HG03521 (cell line): ENCODE measurements around the gene LTB4R2.
"Not testable (repeated sequence)": the region's sequence is repeated elsewhere in the genome, so short reads cannot be mapped to it uniquely, and the experiment has no call there.

ENCODE experiments used
- ATAC-seq: cut with Tn5 transposase; IDR thresholded peaks from one replicate; pipeline ENCODE4 v1.9.1; 2021; ENCODE audit warnings: mild to moderate bottlenecking, moderate library complexity; ENCODE audit not compliant: unreplicated experiment

Gene LTB4R2

DNA sequence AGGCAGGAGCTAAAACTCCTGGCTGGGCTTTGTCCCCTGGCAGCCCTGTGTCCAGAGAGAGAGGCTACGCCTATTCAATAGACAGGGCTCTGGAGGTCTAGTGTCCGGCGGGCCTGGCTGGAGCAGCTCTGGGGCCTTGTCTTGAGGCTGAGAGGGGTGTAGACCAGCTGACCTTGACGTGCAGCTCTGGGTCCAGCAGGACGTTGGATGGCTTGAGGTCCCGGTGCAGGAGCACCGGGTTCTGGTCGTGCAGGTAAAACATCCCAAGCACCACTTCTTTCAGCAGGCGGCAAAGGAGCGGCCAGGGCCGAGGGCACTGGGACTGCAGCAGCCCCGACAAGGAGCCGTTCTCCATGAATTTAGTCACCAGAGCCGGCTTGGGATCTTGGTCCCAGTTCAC is 28.9 kb downstream of the LTB4R2 start:
- no peak for ATAC-seq

GRCh38 chr14:24339284-24340151 is 29.6 kb downstream of the LTB4R2 start, which contains the start of gene RIPK3:
TSS of gene RIPK3 (minus strand) at chr14:24339991. CDS start at chr14:24339826, 165 bp downstream.
- ATAC-seq: peak; percentile 75

GRCh38 chr14:24340606-24341005 is 30.7 kb downstream of the LTB4R2 start:
- ATAC-seq: no peak

- no peak for ATAC-seq
Measured at GRCh38 chr14:24342889-24343288, 32.9 kb downstream of the LTB4R2 start.

- no peak for ATAC-seq
Measured at GRCh38 chr14:24343795-24344660, 34.1 kb downstream of the LTB4R2 start.

- ATAC-seq: no peak
Measured at GRCh38 chr14:24347134-24347533, 37.2 kb downstream of the LTB4R2 start.

- ATAC-seq: no peak
Measured at GRCh38 chr14:24348186-24348585, 38.2 kb downstream of the LTB4R2 start.

DNA sequence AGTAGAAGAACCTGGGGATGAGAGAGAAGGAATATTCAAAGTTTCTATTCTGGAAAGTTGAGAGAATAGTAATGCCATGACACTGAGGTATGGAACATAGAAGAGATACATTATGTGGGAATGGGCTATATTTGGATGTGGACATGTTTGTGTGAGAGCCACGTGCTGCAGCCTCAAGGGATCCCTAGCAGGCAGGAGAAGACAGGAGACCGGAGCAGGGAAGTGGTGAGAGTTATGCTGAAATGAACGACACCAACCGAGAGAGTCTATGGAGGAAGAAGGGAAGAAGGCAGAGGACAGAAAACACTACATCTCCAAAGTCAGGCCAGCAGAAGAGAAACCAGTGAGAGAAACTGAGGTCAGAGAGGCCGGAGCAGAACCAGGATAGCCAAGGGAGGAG is 39.8 kb downstream of the LTB4R2 start:
- no peak for ATAC-seq

DNA sequence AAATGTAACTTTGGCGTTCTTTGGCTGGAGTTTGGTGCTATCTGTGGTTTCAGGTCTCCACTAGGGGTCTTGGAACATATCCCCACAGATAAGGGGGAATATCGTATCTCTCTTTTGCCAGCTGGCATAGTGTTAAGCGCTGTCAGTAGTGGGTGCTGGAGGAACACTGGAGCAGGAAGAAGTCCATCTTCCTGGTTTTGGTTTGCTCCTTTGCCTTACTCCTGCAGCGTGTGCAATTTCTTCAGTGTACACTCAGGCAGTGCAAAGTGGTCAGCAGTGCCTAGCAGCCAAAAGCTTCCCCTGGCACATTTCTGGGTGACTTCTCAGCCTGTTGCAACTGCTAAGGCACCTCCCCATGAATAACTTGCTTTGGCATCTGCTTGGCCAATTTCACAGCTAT is 41.6 kb downstream of the LTB4R2 start:
- no peak for ATAC-seq

- no peak for ATAC-seq
Measured at GRCh38 chr14:24353559-24354481, 43.9 kb downstream of the LTB4R2 start.

DNA sequence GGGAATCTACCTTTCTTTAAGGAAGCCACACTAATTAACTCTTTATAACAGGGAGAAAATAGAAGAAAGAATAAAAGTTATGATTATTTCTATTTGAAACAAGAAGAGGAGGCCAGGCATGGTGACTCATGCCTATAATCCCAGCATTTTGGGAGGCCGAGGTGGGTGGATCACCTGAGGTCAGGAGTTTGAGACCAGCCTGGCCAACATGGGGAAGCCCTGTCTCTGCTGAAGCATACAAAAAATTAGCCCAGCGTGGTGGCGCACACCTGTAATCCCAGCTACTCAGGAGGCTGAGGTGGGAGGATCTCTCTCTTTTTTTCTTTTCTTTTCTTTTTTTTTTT is 44.5 kb downstream of the LTB4R2 start:
- ATAC-seq: not testable (repeated sequence)

DNA sequence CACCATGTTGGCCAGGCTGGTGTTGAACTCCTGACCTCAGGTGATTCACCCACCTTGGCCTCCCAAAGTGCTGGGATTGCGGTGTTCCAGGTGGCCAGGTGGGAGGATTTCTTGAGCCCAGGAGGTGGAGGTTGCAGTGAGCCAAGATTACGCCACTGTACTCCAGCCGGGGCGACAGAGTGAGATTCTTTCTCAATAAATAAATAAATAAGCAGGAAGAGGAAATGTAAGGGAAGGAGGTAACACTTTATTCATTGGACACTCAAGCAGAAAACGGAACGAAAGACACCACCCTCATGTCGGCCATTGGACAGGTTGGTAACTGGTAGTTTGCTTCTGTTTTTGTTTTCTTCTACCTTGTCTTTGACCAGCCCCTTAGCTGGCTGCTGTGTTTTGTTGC is 45.1 kb downstream of the LTB4R2 start:
- no peak for ATAC-seq

GRCh38 chr14:24356208-24356607 is 46.3 kb downstream of the LTB4R2 start:
- no peak for ATAC-seq

DNA sequence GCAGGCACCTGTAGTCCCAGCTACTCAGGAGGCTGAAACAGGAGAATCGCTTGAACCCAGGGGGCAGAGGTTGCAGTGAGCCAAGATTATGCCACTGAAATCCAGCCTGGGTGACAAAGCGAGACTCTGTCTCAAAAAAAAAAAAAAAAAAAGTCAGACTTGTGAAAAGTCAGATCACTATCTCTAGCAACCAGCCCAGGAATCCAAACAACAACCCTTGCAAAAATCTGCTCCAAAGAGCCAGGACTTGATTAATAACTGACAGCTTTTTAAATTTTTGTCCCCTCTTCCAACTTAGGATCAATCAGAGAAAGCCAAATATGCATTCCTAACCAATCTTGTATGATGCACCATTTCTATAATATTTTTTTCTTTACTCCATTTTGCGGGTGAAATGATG is 50.3 kb downstream of the LTB4R2 start:
- no peak for ATAC-seq

DNA sequence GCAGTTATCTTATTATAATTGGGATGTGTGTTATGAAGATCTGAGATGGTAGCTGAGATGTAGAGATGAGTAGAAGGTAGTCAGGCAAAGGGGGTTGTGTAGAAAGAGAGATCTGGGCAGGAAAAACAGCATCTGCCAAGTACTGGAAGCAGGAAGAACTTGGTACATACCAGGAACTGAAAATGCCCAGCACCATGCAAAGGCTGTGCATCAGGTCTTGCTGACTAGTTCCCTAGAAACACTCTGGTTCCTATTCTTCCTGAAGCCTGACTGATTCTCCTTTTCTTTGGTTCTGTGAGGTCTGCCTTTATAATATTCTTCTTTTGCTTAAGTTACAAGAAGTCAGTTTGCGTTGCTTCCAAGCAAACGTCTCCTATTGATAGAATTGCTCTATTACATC is 51.4 kb downstream of the LTB4R2 start:
- ATAC-seq: no peak
